Inflammatory macrophage treated with lipopolysaccharide for 4 hours (primary cell): ENCODE measurements around the gene DCLK2.

Experiments used
- DNase-seq: peaks from one replicate; pipeline ENCODE4 v3.0.0-alpha.2; 2020

The DCLK2 gene

GRCh38 chr4:150070464-150071170 is 7.6 kb upstream of the DCLK2 start:
- DNase-seq: no peak

- no peak for DNase-seq
Observed at GRCh38 chr4:150072471-150072870, 5.8 kb upstream of the DCLK2 start.

- DNase-seq: peak; percentile 58
Observed at GRCh38 chr4:150072906-150073714, 5.1 kb upstream of the DCLK2 start.

- no peak for DNase-seq
Observed at GRCh38 chr4:150074064-150074463, 4.2 kb upstream of the DCLK2 start.

- DNase-seq: no peak
Observed at GRCh38 chr4:150078579-150079080, 385 bp downstream of the DCLK2 start.

DNA sequence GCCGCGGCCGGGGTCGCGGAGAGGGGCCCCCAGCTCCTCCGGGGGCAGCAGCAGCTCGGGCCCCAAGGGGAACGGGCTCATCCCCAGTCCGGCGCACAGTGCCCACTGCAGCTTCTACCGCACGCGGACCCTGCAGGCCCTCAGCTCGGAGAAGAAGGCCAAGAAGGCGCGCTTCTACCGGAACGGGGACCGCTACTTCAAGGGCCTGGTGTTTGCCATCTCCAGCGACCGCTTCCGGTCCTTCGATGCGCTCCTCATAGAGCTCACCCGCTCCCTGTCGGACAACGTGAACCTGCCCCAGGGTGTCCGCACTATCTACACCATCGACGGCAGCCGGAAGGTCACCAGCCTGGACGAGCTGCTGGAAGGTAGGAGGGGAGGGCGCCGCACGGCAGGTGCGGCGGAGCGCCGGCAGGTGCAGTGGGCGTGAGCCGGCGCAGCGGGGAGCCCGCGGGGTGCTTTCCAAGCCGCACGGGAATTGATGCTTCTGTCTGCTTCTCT is 886 bp downstream of the DCLK2 start:
- DNase-seq: peak; percentile 46

- DNase-seq: no peak
Observed at GRCh38 chr4:150080337-150080736, 2.1 kb downstream of the DCLK2 start.

DNA sequence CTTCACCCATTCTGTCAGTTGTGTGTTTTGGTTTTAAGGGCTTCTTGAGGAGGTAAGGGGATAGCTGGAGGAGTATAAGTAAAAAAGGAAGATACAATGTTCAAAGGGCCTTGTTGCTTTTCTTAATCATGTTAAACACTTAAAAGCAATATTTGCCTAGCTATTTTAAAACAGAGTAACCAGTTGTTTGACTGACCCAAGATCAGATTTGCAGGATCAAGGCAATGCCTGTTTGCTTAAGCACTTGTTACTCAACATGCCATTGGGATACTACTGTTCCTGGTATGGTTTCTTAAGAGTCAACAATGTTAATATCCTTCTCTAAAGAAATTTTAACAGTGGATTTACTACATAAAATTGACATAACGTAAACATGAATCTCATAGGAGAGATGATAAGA is 2.6 kb downstream of the DCLK2 start:
- no peak for DNase-seq

- no peak for DNase-seq
Observed at GRCh38 chr4:150082241-150082640, 4.0 kb downstream of the DCLK2 start.

- no peak for DNase-seq
Observed at GRCh38 chr4:150087006-150087405, 8.8 kb downstream of the DCLK2 start.

- no peak for DNase-seq
Observed at GRCh38 chr4:150089732-150090131, 11.5 kb downstream of the DCLK2 start.

DNA sequence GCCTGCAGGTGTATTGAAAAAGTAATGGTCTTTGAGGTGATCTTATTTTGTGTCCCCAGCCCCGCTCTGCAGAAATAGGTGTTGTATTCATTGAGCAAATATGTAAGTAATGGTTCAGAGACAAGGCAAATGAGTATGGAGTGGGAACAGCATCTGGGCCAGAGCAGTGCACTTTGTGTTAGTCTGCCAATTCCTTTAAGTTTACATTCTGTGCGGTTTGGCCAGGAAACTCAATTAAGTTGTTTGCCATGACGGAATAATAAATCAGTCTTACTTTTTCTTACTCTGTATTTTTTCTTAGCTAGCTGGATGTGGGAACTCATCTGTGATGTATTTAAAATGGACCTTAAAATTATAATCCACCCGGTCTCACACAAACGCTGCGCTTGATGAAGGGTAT is 12.6 kb downstream of the DCLK2 start:
- no peak for DNase-seq

DNA sequence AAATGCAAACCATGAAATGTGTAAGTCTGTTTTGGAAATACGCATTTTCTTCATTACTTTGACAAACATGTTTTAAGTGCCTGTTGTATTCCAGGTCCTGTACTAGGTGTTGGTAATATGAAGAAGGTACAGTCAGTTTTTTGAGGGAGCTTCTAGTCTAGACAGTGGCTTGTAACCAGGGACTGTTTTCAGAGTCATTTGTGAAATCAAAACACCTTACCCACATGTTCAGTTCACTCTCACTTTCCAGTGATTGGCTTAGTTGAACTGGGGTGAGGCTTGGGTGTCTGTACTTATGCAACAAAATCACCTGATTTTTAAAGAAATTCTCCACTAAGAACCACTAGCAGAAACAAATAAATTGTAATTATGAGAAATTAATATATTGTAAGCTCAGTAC is 16.4 kb downstream of the DCLK2 start:
- no peak for DNase-seq

- DNase-seq: no peak
Observed at GRCh38 chr4:150096625-150097024, 18.4 kb downstream of the DCLK2 start.

DNA sequence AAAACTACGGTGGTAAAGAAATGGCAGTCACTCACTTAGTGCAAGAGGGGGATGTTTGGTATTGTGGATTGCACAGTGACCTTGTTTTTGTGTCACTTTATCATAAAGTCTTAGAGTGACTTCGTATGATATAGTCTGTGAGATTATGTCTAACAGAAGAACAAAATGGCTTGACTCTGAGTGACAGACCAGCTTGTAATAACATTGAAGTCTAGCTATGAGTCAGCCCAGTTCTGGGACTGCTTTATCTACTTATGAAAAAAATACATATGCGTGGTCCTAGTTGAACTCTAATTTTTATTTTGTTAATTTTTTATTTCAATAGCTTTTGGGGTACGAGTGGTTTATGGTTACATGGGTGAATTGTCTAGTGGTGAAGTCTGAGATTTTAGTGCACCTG is 20.0 kb downstream of the DCLK2 start:
- DNase-seq: no peak

DNA sequence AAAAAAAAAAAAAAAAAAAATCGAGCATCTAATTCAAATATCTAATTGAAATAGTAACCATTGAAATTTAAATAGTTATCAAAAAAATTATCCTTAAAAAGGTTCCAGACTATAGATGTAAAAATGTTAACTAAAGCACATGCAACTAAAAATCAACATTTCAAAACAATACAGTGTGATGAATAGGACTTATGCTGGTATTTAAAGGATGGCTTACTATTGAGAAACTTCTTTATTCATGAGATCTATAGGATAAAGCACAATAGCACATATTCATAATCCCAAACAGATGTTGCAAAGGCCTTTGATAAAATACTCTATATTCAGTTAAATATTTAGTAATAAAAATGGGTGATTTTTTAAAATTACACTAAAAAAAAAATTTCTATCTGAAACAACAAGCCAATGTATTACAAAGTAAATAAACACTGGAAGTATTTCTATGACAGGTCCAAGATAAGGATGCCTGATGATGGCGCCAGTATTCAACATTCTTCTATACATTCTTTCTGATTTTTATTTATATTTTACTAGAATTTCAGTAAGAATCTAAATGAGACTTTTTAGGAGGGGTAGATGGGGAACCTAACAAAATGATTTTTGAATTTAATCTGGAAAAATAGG is 26.3 kb downstream of the DCLK2 start:
- no peak for DNase-seq

GRCh38 chr4:150106886-150107285 is 28.6 kb downstream of the DCLK2 start:
- DNase-seq: no peak

DNA sequence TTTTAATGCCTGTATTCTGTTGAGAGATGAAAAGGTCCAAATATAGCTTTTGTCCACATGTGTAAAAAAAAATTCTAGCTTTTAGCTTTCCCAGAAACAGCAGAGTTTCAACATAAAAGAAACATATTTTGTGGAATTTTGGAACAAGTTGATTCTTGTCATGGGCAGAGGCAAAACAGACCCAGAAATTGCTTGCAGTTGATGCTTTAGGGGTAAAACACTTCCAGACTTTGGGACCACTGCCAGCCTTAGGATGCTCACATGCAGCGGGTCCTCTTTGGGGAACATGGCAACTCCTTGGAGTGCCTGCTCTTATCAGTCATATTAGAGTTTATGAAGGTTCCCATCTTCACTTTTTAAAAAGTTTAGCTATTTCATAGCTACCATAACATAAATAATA is 30.4 kb downstream of the DCLK2 start:
- DNase-seq: no peak

DNA sequence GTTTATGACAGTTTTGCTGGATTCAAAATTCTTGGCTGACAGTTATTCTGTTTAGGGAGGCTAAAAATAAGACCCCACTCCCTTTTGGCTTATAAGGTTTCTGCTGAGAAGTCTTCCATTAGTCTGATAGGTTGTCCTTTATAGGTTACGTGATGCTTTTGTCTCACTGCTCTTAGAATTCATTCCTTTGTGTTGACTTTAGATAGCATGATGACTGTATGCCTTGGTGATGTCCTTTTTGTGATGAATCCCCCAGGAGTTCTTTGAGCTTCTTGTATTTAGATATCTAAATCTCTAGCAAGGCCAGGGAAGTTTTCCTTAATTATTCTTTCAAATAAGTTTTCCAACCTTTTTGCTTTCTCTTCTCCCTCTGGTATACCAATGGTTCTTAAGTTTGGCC is 36.4 kb downstream of the DCLK2 start:
- DNase-seq: no peak

GRCh38 chr4:150115851-150116250 is 37.6 kb downstream of the DCLK2 start:
- DNase-seq: no peak

DNA sequence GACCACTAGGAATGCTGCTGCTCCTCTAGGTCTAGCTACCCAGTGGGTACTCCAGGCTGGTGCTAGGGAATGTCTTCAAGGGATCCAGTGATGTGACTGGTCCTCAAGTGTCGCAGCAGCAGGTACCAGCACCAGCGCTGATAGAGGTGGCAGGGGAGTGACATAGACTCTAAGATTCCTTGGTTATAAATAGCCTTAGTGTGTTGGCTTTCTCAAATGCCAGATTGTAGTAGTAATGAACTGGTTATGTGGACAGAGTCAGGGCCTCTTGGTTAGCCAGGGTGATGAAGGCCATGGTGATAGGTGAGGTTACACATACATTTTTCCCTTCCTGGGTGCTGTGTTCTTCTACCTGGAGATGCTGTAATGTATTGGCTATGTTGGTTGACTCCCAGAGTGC is 38.3 kb downstream of the DCLK2 start:
- no peak for DNase-seq

GRCh38 chr4:150117094-150117493 is 38.8 kb downstream of the DCLK2 start:
- no peak for DNase-seq

GRCh38 chr4:150117629-150118028 is 39.4 kb downstream of the DCLK2 start:
- DNase-seq: no peak

DNA sequence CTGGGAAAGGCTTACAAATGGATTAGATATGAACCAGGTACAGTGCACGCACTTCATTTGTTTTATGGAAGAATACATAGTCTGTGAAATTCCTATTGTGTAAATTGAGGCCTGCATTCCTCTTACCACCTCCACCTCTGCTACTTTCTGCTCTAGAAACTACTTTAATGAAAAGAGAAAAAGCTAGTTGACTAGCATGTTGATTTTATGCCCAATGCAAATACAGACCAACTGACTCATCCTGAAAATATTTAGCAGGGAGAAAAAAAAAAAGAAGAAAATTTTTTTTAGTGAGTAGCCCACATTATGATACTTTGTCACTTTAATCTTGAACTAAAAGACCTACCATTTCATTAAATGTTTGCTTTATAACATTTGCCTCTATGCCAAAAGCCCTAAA is 41.2 kb downstream of the DCLK2 start:
- no peak for DNase-seq
